OCI-LY3 (cell line): ENCODE results near the gene DDX27.

Source experiments
- H2AFZ ChIP-seq: fragments of 200-600, 300-600 bp; shearing (Covaris generic); 2 replicates; pipeline ENCODE4 v1.6.0; 2014; ENCODE audit warnings: antibody characterized with exemption, low read depth, low read length
- H3K27ac ChIP-seq: fragments of 200-600, 300-600 bp; sonication (generic); 2 replicates; pipeline ENCODE4 v1.5.1; 2014; ENCODE audit warnings: mild to moderate bottlenecking, low read length, moderate library complexity, mixed read lengths
- H3K27me3 ChIP-seq: fragments of 200-600, 300-600 bp; sonication (generic); 2 replicates; pipeline ENCODE4 v1.6.1; 2014; ENCODE audit warnings: low read depth, low read length, mixed read lengths
- H3K36me3 ChIP-seq: fragments of 200-600, 300-600 bp; sonication (generic); replicated peaks from 2 replicates; pipeline ENCODE3; 2014; ENCODE audit warnings: low read depth, low read length, mixed read lengths
- H3K4me1 ChIP-seq: fragments of 300-600, 200-600 bp; sonication (generic); 2 replicates; pipeline ENCODE4 v1.6.1; 2014; ENCODE audit warnings: low read length, mixed read lengths
- H3K4me2 ChIP-seq: fragments of 200-600, 300-600 bp; sonication (generic); 2 replicates; pipeline ENCODE4 v1.6.1; 2014; ENCODE audit warnings: low read length, mixed read lengths
- H3K4me3 ChIP-seq: fragments of 300-600, 200-600 bp; sonication (generic); 2 replicates; pipeline ENCODE4 v1.5.1; 2014; ENCODE audit warnings: antibody characterized with exemption, mild to moderate bottlenecking, low read length, moderate library complexity
- H3K79me2 ChIP-seq: fragments of 300-600, 200-600 bp; shearing (Covaris generic); 2 replicates; pipeline ENCODE4 v1.6.1; 2014; ENCODE audit warnings: mild to moderate bottlenecking, low read length, mixed read lengths
- H3K9ac ChIP-seq: fragments of 300-600, 200-600 bp; shearing (Covaris generic); 2 replicates; pipeline ENCODE4 v1.6.0; 2014; ENCODE audit warnings: mild to moderate bottlenecking, low read length, moderate library complexity
- H3K9me3 ChIP-seq: fragments of 200-600, 300-600 bp; shearing (Covaris generic); 2 replicates; pipeline ENCODE4 v1.6.1; 2014; ENCODE audit warnings: low read length, mixed read lengths; ENCODE audit not compliant: insufficient read depth
- H4K20me1 ChIP-seq: fragments of 200-600, 300-600 bp; sonication (generic); 2 replicates; pipeline ENCODE4 v1.6.1; 2016; ENCODE audit warnings: low read length, mixed read lengths; ENCODE audit not compliant: insufficient read depth
- CTCF ChIP-seq: fragments of 200-600, 300-600 bp; sonication (generic); IDR thresholded peaks from 2 replicates; pipeline ENCODE4 v1.5.1; 2014; ENCODE audit warnings: antibody characterized with exemption, low read length, low read depth
- EZH2phosphoT487 ChIP-seq: fragments of 200-600 bp; shearing (Covaris generic); IDR thresholded peaks from 2 replicates; pipeline ENCODE4 v1.6.1; 2018; ENCODE audit warnings: antibody characterized with exemption, mixed run types, low read depth

DDX27 gene

DNA sequence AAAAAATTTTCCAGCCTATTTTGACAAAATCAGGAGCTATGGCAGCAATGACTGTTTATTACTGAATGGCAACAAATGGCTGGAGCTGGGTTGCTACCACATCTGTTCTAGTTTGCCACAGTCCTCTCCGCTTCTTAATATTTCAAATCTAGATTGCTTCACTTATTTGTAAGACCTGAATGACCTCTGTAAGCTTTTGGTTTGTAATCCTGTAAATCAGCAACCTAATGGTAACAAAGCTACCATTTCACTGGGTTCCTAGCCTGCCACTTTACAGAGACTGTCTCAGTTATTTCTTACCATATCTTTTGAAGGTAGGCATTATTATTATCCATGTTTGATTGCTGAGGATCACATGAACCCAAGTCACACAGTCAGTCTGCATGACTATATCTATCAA lies 43.2 kb downstream of the DDX27 start:
- H3K4me1 ChIP-seq: peaks cover 5% of the 10 kb centered on the region
- no peak overlapping the region for H3K4me3 ChIP-seq
- TF ChIP-seq EZH2phosphoT487 (no peak), CTCF (no peak)
- no peak overlapping the region for H3K27ac ChIP-seq
- no peaks in the 10 kb centered on the region for H3K9me3 ChIP-seq
- H3K27me3 ChIP-seq: no peaks in the 10 kb centered on the region
- peaks cover 44% of the 10 kb centered on the region for H3K79me2 ChIP-seq
- peaks cover 19% of the 10 kb centered on the region for H4K20me1 ChIP-seq
- peaks cover 71% of the 10 kb centered on the region for H3K36me3 ChIP-seq
- H2AFZ ChIP-seq: no peak overlapping the region
- H3K4me2 ChIP-seq: no peak overlapping the region
- H3K9ac ChIP-seq: no peak overlapping the region

DNA sequence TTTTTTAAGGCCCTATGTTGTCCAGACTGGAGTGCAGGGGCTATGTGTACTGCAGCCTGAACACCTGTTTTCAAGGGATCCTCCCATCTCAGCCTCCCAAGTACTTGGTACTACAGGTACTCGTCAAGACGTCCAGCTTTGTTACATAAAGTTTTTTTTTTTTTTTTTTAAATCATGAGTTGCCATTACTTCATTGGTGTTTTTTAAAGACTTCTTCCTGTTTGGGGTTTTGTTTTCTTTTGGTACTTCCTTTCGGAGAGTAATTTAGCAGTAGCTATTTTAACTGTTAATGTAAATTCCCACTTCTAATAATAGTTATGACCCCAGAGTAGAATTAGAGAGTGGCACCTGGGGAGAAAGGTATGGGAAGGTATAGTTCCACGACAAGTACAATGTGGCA lies 48.1 kb downstream of the DDX27 start:
- Histone ChIP-seq H3K9me3 (no peaks in the 10 kb centered on the region), H3K4me3 (no peak overlapping the region), H3K27me3 (no peaks in the 10 kb centered on the region), H3K9ac (no peak overlapping the region), H2AFZ (no peak overlapping the region), H4K20me1 (peaks cover 55% of the 10 kb centered on the region), H3K4me2 (peak overlapping the region; percentile 6; the same call in 1 of the 2 replicates), H3K79me2 (peaks cover 87% of the 10 kb centered on the region), H3K4me1 (peaks cover 15% of the 10 kb centered on the region), H3K27ac (no peak overlapping the region), H3K36me3 (peaks cover 81% of the 10 kb centered on the region)
- no peak for TF ChIP-seq CTCF
- TF ChIP-seq EZH2phosphoT487: no peak

GRCh38 chr20:49268600-49269365 lies 49.6 kb downstream of the DDX27 start:
- H3K9ac ChIP-seq: no peak overlapping the region
- TF ChIP-seq EZH2phosphoT487 (no peak), CTCF (no peak)
- H3K36me3 ChIP-seq: peaks cover 74% of the 10 kb centered on the region

DNA sequence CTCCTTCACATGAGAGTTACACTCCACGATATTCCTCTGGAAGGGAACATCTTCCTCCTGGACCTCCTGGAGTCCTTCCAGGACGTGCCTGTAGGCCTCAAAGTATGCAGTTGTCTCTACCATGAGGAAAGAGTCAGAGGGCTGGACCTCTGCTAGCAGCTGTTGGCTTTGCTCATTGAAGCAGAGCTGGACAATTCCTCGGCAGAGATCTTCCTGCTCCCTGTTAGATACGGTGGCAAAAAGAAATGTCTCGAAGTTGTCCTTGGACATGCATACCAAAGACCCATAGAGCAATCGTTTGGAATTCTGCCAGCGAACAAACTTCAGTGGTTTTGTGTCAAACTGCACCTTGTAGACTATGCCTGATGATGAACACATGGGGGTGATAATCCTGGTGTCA lies 51.0 kb downstream of the DDX27 start:
- Histone ChIP-seq H3K4me1 (peaks cover 19% of the 10 kb centered on the region), H3K36me3 (peaks cover 68% of the 10 kb centered on the region), H3K79me2 (peaks cover 94% of the 10 kb centered on the region), H3K27ac (no peak overlapping the region), H3K27me3 (no peaks in the 10 kb centered on the region), H3K9me3 (no peaks in the 10 kb centered on the region), H3K4me3 (no peak overlapping the region), H3K9ac (no peak overlapping the region), H2AFZ (no peak overlapping the region), H4K20me1 (peaks cover 55% of the 10 kb centered on the region), H3K4me2 (no peak overlapping the region)
- TF ChIP-seq EZH2phosphoT487: no peak
- no peak for TF ChIP-seq CTCF

More at GRCh38 chr20:49268600-49269365, 49.6 kb downstream of the DDX27 start:
- Histone ChIP-seq H3K27me3 (no peaks in the 10 kb centered on the region), H3K4me1 (peaks cover 19% of the 10 kb centered on the region), H3K4me2 (peak overlapping the region; percentile 5; the same call in 1 of the 2 replicates), H3K27ac (no peak overlapping the region), H3K9me3 (no peaks in the 10 kb centered on the region), H3K4me3 (no peak overlapping the region), H2AFZ (no peak overlapping the region), H3K79me2 (peaks cover 96% of the 10 kb centered on the region), H4K20me1 (peaks cover 55% of the 10 kb centered on the region)
